ENCODE data around the gene TBC1D16. TPM values are rescaled to one million over a fixed set of nuclear protein-coding genes. Genes with fewer than 3 reads are reported as not detected.
"Not testable (repeated sequence)": the region's sequence is repeated elsewhere in the genome, so short reads cannot be mapped to it uniquely, and the experiment has no call there.

TBC1D16 gene
- total and polyA plus RNA-seq, 2 donors (not counting 1 experiment from before 2014, with no cell fraction given) = 0.82 to 2.7 TPM

GRCh38 chr17:79966681-79967080 is 69.0 kb downstream of the TBC1D16 start:
- POLR2A ChIA-PET = no interaction called here
- no CpG with 5 or more reads among the region's 3 CpGs for WGBS (ENCODE audit: insufficient coverage)

GRCh38 chr17:79965806-79966205 is 69.9 kb downstream of the TBC1D16 start:
- ATAC-seq (ENCODE audit: low read depth) (no peak), DNase-seq (no peak)
- no peaks in the 10 kb centered on the region for H3K9me3 Mint-ChIP-seq (ENCODE audit: insufficient read depth)
- no peak overlapping the region for H3K4me3 Mint-ChIP-seq
- peaks cover 37% of the 10 kb centered on the region for H3K4me1 Mint-ChIP-seq
- H3K79me2 ChIP-seq (ENCODE audit: control insufficient read depth, insufficient read depth, low read length) = no peaks in the 10 kb centered on the region
- peaks cover 21 to 26% of the 10 kb centered on the region in 2 donors for H3K4me1 ChIP-seq (ENCODE audit: control insufficient read depth in 2 of 2, insufficient read depth in 2 of 2, low read length in 2 of 2)
- TF ChIP-seq EZH2 (IDR thresholded peaks at IDR 0.05; ENCODE audit: borderline replicate concordance, insufficient read depth, low read depth, low read length, poor library complexity, severe bottlenecking) (no peak), CTCF (IDR thresholded peaks at IDR 0.05) (no peak)
- H3K9me3 ChIP-seq (ENCODE audit: control extremely low read depth in 1 of 3, control insufficient read depth in 2 of 3, insufficient read depth in 1 of 3, low read length in 2 of 3) = peaks cover 0 to 5% (median 2%) of the 10 kb centered on the region in 3 donors
- ChIA-PET POLR2A (no interaction called here), CTCF (interaction anchor here (0.8 to 1.2 kb wide), 5 partner anchors 11 to 224 kb away, joined by 3 to 4 read pairs (median 3); no protein-coding TSS in a partner anchor)
- H3K27me3 ChIP-seq (replicated peaks in 1 of 4; ENCODE audit: control extremely low read depth in 1 of 4, control insufficient read depth in 3 of 4, insufficient read depth in 4 of 4, low read length in 3 of 4) = no peaks in the 10 kb centered on the region
- no peak overlapping the region for H2AFZ ChIP-seq (ENCODE audit: insufficient read depth, low read depth, low read length, poor library complexity, severe bottlenecking)
- H3K27ac Mint-ChIP-seq = no peak overlapping the region
- WGBS (ENCODE audit: insufficient coverage) = 85% methylated on average over 4 of the region's 6 CpGs
- intact Hi-C loops (cut with micrococcal nuclease) = no loop called here
- H3K4me2 ChIP-seq (replicated peaks; ENCODE audit: low read depth, low read length, poor library complexity, severe bottlenecking) = no peak overlapping the region
- no peak overlapping the region for H3K4me3 ChIP-seq (ENCODE audit: control extremely low read depth in 1 of 5, extremely low read depth in 1 of 5, insufficient read depth in 1 of 5, low read depth in 2 of 5, low read length in 4 of 5)
- H4K20me1 ChIP-seq (ENCODE audit: control insufficient read depth, insufficient read depth, low read length, poor library complexity, severe bottlenecking) = no peaks in the 10 kb centered on the region
- H3K27ac ChIP-seq (ENCODE audit: low read length in 2 of 2) = no peak overlapping the region
- H3K36me3 ChIP-seq (replicated peaks in 1 of 2; ENCODE audit: control extremely low read depth in 1 of 2, control insufficient read depth in 1 of 2, extremely low read depth in 1 of 2, insufficient read depth in 2 of 2, low read length in 1 of 2) = no peaks in the 10 kb centered on the region
- no peaks in the 10 kb centered on the region for H3K27me3 Mint-ChIP-seq
- no peak overlapping the region for H3K9ac ChIP-seq (ENCODE audit: low read length)

More at GRCh38 chr17:79966681-79967080, 69.0 kb downstream of the TBC1D16 start:
- Histone ChIP-seq H3K4me1 (ENCODE audit: control insufficient read depth in 2 of 2, insufficient read depth in 2 of 2, low read length in 2 of 2) (peaks cover 22 to 24% of the 10 kb centered on the region in 2 donors), H3K27ac (ENCODE audit: low read length in 2 of 2) (peak overlapping the region in 1 of 2 donors; percentile 31), H3K4me3 (ENCODE audit: control extremely low read depth in 1 of 5, extremely low read depth in 1 of 5, insufficient read depth in 1 of 5, low read depth in 2 of 5, low read length in 4 of 5) (no peak overlapping the region), H3K4me2 (replicated peaks; ENCODE audit: low read depth, low read length, poor library complexity, severe bottlenecking) (peak overlapping the region; percentile 38), H4K20me1 (ENCODE audit: control insufficient read depth, insufficient read depth, low read length, poor library complexity, severe bottlenecking) (no peaks in the 10 kb centered on the region), H3K36me3 (replicated peaks in 1 of 2; ENCODE audit: control extremely low read depth in 1 of 2, control insufficient read depth in 1 of 2, extremely low read depth in 1 of 2, insufficient read depth in 2 of 2, low read length in 1 of 2) (no peaks in the 10 kb centered on the region), H3K9me3 (ENCODE audit: control extremely low read depth in 1 of 3, control insufficient read depth in 2 of 3, insufficient read depth in 1 of 3, low read length in 2 of 3) (peaks cover 0 to under 1% (median 0%) of the 10 kb centered on the region in 3 donors), H3K27me3 (replicated peaks in 1 of 4; ENCODE audit: control extremely low read depth in 1 of 4, control insufficient read depth in 3 of 4, insufficient read depth in 4 of 4, low read length in 3 of 4) (no peaks in the 10 kb centered on the region), H3K79me2 (ENCODE audit: control insufficient read depth, insufficient read depth, low read length) (no peaks in the 10 kb centered on the region), H2AFZ (ENCODE audit: insufficient read depth, low read depth, low read length, poor library complexity, severe bottlenecking) (peak overlapping the region; percentile 14), H3K9ac (ENCODE audit: low read length) (no peak overlapping the region)
- Mint-ChIP-seq H3K9me3 (ENCODE audit: insufficient read depth) (no peaks in the 10 kb centered on the region), H3K27ac (peak overlapping the region; percentile 43), H3K4me3 (peak overlapping the region; percentile 24), H3K4me1 (peaks cover 33% of the 10 kb centered on the region), H3K27me3 (no peaks in the 10 kb centered on the region)
- no peak for DNase-seq
- TF ChIP-seq EZH2 (IDR thresholded peaks at IDR 0.05; ENCODE audit: borderline replicate concordance, insufficient read depth, low read depth, low read length, poor library complexity, severe bottlenecking) (no peak), CTCF (IDR thresholded peaks at IDR 0.05) (no peak)
- CTCF ChIA-PET = interaction anchor here (1.0 kb wide), 1 partner anchor 177 kb away, joined by 3 read pairs; no protein-coding TSS in a partner anchor
- no peak for ATAC-seq (ENCODE audit: low read depth)
- intact Hi-C loops (cut with micrococcal nuclease) = no loop called here

DNA sequence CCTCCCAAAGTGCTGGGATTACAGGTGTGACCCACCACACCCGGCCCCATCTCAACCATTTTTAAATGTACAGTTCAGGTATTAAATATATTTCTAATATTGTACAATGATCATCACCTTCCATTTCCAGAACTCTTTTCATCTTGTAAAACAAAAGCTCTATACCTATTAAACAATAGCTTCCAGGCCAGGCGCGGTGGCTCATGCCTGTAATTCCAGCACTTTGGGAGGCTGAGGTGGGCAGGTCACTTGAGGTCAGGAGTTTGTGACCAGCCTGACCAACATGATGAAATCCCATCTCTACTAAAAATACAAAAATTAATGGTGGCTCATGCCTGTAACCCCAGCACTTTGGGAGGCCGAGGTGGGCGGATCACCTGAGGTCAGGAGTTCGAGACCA is 73.2 kb downstream of the TBC1D16 start:
- H3K27me3 Mint-ChIP-seq; ATAC-seq (ENCODE audit: low read depth); H3K27ac Mint-ChIP-seq; DNase-seq; H3K9ac ChIP-seq (ENCODE audit: low read length); H3K4me3 ChIP-seq (ENCODE audit: control extremely low read depth in 1 of 5, extremely low read depth in 1 of 5, insufficient read depth in 1 of 5, low read depth in 2 of 5, low read length in 4 of 5); H4K20me1 ChIP-seq (ENCODE audit: control insufficient read depth, insufficient read depth, low read length, poor library complexity, severe bottlenecking); intact Hi-C loops (cut with micrococcal nuclease); H3K27me3 ChIP-seq (replicated peaks in 1 of 4; ENCODE audit: control extremely low read depth in 1 of 4, control insufficient read depth in 3 of 4, insufficient read depth in 4 of 4, low read length in 3 of 4); H3K4me2 ChIP-seq (replicated peaks; ENCODE audit: low read depth, low read length, poor library complexity, severe bottlenecking); H3K4me3 Mint-ChIP-seq; H3K9me3 ChIP-seq (ENCODE audit: control extremely low read depth in 1 of 3, control insufficient read depth in 2 of 3, insufficient read depth in 1 of 3, low read length in 2 of 3); H3K27ac ChIP-seq (ENCODE audit: low read length in 2 of 2); H3K9me3 Mint-ChIP-seq (ENCODE audit: insufficient read depth); H3K36me3 ChIP-seq (replicated peaks in 1 of 2; ENCODE audit: control extremely low read depth in 1 of 2, control insufficient read depth in 1 of 2, extremely low read depth in 1 of 2, insufficient read depth in 2 of 2, low read length in 1 of 2); H2AFZ ChIP-seq (ENCODE audit: insufficient read depth, low read depth, low read length, poor library complexity, severe bottlenecking); H3K79me2 ChIP-seq (ENCODE audit: control insufficient read depth, insufficient read depth, low read length); POLR2A ChIA-PET: not testable (repeated sequence)
- H3K4me1 Mint-ChIP-seq = peaks cover 26% of the 10 kb centered on the region
- CTCF ChIA-PET = interaction anchor here (1.1 kb wide), 1 partner anchor 12 kb away, joined by 3 read pairs; no protein-coding TSS in a partner anchor
- WGBS (ENCODE audit: insufficient coverage) = no CpG with 5 or more reads among the region's 6 CpGs
- H3K4me1 ChIP-seq (ENCODE audit: control insufficient read depth in 2 of 2, insufficient read depth in 2 of 2, low read length in 2 of 2) = peaks cover 12 to 21% of the 10 kb centered on the region in 2 donors

Measured in B cell (primary cell).